Adrenal gland (tissue), 5 donors: ENCODE data around the gene KLHL14.

Experiments
- POLR2A ChIP-seq, 2 donors: fragments of 450-650 bp; IDR thresholded peaks; one replicate each; pipeline ENCODE4 v1.6.1; 2017; ENCODE audit warnings: antibody characterized with exemption in 2 of 2, mild to moderate bottlenecking in 2 of 2, moderate library complexity in 1 of 2
- TF ChIP-seq, protein P1 (sequence below), 6 experiments: fragments of 450-650 bp in 4 of 6; fragments of 200-600 bp in 2 of 6; sonication (generic) in 1 of 6; IDR thresholded peaks; 1 replicate in 5 of 6; 2 replicates in 1 of 6; pipeline versions ENCODE4 v1.5.1 to v1.8.0; 2016 to 2021; ENCODE audit warnings: antibody characterized with exemption in 6 of 6, mild to moderate bottlenecking in 2 of 6, moderate library complexity in 1 of 6
- donor health status: DM: no; HTN: no; CAD: no.

DNA sequence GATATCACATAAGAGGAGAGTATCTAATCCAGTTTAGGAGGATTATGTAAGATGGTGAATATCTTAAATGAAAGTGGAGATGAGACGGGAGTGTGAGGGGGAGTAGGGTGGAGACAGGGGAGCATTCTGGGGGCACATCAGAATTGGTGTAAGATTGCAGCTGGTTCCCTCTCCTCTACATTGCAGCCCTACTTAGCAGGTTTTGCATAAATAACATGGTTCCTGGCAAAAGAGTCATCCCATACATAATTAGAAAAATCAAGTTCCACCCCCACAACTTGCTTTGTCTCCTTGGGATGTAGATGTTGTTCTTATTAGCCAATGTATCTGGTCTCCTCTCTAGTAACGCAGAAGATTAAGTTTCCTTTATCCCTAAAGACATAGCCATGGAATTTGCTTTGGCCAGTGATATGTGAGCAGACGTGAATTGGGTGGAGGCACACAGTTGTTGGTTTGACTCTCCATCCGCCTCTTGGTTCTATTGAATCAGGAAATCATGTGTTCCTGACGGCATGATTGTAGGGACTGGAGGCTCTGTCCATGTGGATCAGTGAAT, 137.9 kb downstream of the KLHL14 start:
- TF ChIP-seq, protein P1, sequence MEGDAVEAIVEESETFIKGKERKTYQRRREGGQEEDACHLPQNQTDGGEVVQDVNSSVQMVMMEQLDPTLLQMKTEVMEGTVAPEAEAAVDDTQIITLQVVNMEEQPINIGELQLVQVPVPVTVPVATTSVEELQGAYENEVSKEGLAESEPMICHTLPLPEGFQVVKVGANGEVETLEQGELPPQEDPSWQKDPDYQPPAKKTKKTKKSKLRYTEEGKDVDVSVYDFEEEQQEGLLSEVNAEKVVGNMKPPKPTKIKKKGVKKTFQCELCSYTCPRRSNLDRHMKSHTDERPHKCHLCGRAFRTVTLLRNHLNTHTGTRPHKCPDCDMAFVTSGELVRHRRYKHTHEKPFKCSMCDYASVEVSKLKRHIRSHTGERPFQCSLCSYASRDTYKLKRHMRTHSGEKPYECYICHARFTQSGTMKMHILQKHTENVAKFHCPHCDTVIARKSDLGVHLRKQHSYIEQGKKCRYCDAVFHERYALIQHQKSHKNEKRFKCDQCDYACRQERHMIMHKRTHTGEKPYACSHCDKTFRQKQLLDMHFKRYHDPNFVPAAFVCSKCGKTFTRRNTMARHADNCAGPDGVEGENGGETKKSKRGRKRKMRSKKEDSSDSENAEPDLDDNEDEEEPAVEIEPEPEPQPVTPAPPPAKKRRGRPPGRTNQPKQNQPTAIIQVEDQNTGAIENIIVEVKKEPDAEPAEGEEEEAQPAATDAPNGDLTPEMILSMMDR (IDR thresholded peaks at IDR 0.05): no peak
- TF ChIP-seq POLR2A (IDR thresholded peaks at IDR 0.05): no peak
